Activated CD8-positive, alpha-beta memory T cell treated with anti-CD3 and anti-CD28 coated beads, Interleukin-2, amount 50 U/mL, for 24 hours (primary cell): ENCODE results near the gene ROR2.
A peak's percentile ranks its signal among the peaks of the same experiment; 100 is the strongest.

Source experiments
- DNase-seq: peaks from one replicate; pipeline ENCODE4 v3.0.0-alpha.2; 2020; ENCODE audit errors: extremely low read depth

ROR2 gene

GRCh38 chr9:91718071-91718470 lies 232.0 kb downstream of the ROR2 start:
- DNase-seq: no peak

- DNase-seq: no peak
These were observed 233.2 kb downstream of the ROR2 start for GRCh38 chr9:91716815-91717214.

GRCh38 chr9:91716239-91716638 lies 233.8 kb downstream of the ROR2 start:
- no peak for DNase-seq

GRCh38 chr9:91714874-91715615 lies 235.0 kb downstream of the ROR2 start:
- no peak for DNase-seq

- DNase-seq: no peak
These were observed 235.8 kb downstream of the ROR2 start for GRCh38 chr9:91714020-91714806.

- no peak for DNase-seq
These were observed 237.2 kb downstream of the ROR2 start for GRCh38 chr9:91712811-91713210.

GRCh38 chr9:91711755-91712601 lies 238.1 kb downstream of the ROR2 start:
- DNase-seq: peak; percentile 47

- DNase-seq: no peak
These were observed 239.9 kb downstream of the ROR2 start for GRCh38 chr9:91710158-91710557.

- DNase-seq: no peak
These were observed 244.6 kb downstream of the ROR2 start for GRCh38 chr9:91705386-91705785.

GRCh38 chr9:91700475-91700874 lies 249.6 kb downstream of the ROR2 start:
- no peak for DNase-seq

- DNase-seq: no peak
These were observed 251.8 kb downstream of the ROR2 start for GRCh38 chr9:91698266-91698665.

- no peak for DNase-seq
These were observed 252.8 kb downstream of the ROR2 start for GRCh38 chr9:91697201-91697600.

GRCh38 chr9:91694081-91694870 lies 255.8 kb downstream of the ROR2 start:
- DNase-seq: no peak

- no peak for DNase-seq
These were observed 256.8 kb downstream of the ROR2 start for GRCh38 chr9:91693226-91693625.

- no peak for DNase-seq
These were observed 259.3 kb downstream of the ROR2 start for GRCh38 chr9:91690540-91691249.

- DNase-seq: no peak
These were observed 261.0 kb downstream of the ROR2 start for GRCh38 chr9:91689006-91689405.

GRCh38 chr9:91683269-91683668 lies 266.8 kb downstream of the ROR2 start:
- no peak for DNase-seq

GRCh38 chr9:91682806-91683205 lies 267.2 kb downstream of the ROR2 start:
- no peak for DNase-seq

- peak; percentile 20 for DNase-seq
These were observed 268.3 kb downstream of the ROR2 start for GRCh38 chr9:91681461-91682305.

- DNase-seq: no peak
These were observed 269.0 kb downstream of the ROR2 start for GRCh38 chr9:91680998-91681397.
